ENCODE results near the gene EFNA4. TPM values are rescaled to one million over a fixed set of nuclear protein-coding genes. Genes with fewer than 3 reads are reported as not detected.

EFNA4 gene
- total RNA-seq, 1 experiment from 2014 or later: 13.9 TPM

DNA sequence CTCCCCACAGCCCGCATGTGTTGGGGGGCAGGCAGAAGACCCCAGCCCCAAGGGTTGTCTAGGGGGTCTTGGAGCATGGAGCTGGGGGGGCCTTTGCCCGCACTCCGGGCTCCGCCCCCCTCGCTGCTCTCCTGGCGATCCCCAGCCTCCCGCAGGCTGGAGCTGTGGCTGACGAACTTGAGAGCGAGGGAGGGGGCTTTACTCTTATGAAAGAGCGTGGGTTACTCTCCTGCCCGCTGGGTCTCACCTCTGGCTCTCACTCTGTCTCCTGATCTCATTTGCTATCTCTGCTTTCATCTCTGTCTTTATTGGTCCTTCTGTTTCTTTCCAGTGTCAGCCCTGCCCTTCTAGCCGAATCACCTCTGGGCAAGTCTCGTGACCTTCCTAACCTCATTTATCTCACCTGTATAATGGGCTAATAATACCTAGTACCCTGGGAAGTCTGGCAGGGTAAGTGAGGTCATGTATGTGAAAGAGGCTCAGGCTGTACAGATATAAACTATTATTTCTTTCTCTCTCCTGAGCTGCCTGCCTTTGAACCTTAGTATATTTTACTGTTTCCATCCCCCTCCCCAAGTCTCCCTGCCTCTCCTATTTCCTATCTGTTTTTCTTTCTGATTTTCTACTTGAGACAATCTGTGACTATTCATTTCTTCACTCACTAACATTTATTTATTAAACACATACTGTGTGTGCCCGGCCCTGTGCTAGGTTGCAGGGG, 731 bp downstream of the EFNA4 start:
- in situ Hi-C loops (cut with HindIII; ENCODE audit: low pct_unique_long_range_greater_than_20kb, low sequenced_read_pairs): no loop called here
- peak; percentile 58 for DNase-seq (ENCODE audit: low read depth, low spot score)

DNA sequence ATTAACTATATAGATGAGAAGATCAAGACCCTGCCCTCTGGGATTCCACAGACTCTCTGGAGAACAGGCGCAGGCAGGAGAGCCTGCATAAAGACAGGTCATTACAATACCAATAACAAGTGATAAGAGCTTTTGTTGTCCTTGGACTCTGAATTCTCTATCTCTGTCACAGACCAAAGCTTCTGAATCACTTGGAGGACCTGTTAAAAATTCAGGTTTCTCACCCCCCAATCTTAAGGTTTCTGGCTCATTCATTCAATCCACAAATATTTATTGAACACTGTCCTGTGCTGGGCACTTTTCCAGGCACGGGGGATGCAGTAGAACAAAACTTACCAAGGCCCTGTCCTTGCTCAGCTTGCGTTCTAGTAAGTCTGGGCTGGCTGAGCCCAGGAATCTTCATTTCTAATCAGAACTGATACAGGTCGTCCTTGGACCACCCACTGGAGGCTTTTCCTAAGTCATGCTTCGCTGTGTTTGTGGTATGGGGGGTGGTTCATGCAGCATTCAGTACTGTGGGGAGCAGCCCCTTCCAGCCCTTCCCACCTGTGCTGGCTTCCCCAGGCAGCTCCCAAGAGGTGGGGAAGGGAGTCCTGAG, 1.4 kb downstream of the EFNA4 start:
- DNase-seq (ENCODE audit: low read depth, low spot score): no peak
- in situ Hi-C loops (cut with HindIII; ENCODE audit: low pct_unique_long_range_greater_than_20kb, low sequenced_read_pairs): no loop called here

DNA sequence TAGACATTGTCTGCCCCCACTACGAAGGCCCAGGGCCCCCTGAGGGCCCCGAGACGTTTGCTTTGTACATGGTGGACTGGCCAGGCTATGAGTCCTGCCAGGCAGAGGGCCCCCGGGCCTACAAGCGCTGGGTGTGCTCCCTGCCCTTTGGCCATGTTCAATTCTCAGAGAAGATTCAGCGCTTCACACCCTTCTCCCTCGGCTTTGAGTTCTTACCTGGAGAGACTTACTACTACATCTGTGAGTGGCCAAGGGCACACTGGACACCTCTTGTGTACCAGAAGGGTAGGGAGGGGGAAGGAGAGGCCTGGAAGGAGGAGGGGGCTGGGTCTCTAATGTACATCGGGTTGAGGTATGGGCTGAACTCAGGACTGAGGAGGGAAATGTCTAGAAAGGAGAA, 3.2 kb downstream of the EFNA4 start:
- in situ Hi-C loops (cut with HindIII; ENCODE audit: low pct_unique_long_range_greater_than_20kb, low sequenced_read_pairs): no loop called here
- DNase-seq (ENCODE audit: low read depth, low spot score): no peak

DNA sequence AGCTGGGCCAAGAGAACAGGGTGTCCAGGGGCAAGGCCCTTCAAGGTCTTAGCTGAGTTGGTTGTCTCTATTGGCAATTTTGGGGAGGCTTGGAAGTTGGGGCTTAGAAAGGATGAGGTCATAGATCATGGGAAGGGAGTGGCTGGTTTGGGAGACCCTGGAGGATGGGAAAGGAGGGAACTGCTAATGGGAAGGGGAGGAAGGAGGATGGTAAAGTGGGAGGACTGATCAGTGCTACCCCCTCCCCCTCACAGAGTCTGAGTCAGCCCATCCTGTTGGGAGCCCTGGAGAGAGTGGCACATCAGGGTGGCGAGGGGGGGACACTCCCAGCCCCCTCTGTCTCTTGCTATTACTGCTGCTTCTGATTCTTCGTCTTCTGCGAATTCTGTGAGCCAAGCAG, 5.1 kb downstream of the EFNA4 start:
- in situ Hi-C loops (cut with HindIII; ENCODE audit: low pct_unique_long_range_greater_than_20kb, low sequenced_read_pairs): no loop called here
- DNase-seq (ENCODE audit: low read depth, low spot score): no peak

DNA sequence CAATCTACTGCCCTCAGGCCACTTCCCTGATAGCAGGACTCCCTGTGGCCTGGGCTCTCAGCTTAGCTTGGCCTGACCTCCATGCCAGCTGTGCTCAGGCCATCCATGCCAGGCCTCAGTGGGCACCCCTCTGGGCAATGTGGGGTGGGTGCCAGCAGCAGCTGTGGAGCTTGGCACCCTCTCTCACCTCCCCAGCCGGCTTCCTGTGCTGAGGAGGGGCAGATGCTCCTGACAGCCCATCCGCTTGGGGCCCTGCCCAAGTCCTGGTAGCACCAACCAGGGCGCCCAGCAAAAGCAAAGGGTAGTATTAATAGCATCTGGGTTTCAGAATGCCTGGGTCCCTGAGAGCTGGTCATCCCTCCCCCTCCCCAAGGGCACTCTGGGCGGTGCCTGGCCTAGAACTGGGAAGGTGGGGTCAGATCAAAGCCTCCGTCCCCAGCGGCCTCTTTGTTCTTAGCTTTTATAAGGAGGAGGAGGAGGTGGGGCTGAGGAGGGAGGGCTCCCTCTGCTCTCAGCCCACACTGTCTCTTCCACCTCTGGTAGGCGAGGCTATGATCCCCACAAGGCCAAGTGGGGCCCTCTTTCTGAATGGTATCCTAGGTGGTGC, 6.1 kb downstream of the EFNA4 start:
- in situ Hi-C loops (cut with HindIII; ENCODE audit: low pct_unique_long_range_greater_than_20kb, low sequenced_read_pairs): no loop called here
- DNase-seq (ENCODE audit: low read depth, low spot score): no peak

DNA sequence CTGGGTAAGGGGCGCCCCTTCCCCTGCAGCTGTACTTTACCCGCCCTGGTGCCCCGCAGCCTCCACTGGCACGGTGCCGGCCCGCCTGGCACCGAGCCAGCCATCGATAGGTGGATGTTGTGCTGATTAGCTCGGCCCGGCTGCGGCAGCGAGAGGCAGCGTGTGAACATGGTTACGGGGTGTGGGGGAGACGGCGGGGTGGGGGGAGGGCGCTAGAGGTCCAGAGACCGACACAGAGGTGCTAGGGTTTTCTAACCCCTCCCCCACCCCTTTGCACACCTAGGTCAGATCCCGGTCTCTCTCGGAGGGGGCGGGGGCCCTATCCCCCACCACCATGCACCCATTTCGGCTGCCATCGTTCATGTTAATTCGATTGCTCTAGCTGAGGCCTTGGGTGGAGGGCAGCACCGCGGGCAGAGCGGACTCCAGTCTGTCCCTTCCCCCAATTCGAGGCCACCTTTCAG, 6.7 kb downstream of the EFNA4 start:
- DNase-seq (ENCODE audit: low read depth, low spot score): no peak
- in situ Hi-C loops (cut with HindIII; ENCODE audit: low pct_unique_long_range_greater_than_20kb, low sequenced_read_pairs): no loop called here

DNA sequence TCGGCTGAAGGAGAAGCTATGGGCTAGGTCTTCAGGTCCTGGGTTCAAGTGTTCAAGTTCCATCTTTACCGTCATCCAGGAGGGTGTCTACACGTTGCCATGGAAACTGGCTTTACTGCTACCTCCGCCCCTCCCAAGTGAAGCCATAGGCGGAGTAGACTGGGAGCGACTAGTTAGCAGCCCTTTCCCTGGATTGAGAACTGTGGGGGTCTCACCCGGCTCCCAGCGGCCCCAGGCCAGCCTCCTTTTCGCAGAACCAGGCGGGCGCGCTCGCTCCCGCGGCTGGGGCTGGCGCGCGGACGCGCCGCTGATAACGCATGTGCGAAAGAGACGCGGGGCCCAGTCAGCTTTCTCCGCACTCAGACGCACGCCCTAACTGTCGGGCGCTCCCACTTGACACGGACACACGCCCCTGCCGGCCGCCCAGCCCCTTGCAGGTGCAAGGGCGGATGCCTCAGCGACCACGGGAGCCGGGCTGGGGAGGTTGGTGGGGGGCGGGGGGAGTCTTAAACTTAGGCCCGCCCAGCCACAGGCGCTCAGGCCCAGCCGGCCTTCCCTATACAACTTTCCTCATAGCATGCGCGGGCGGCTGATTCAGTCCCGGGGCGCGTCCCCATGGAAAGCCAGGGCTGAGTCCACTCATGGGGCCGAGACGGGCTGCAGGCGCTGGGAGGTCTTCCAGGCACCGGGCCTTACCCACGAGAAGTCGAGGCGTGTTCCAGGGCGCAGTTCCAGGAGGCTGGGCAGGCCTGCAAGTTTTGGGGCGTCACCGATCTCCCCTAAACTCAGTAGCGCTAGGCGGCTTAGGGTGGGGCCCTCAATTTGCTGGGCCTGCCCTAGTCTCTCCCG, 7.4 kb downstream of the EFNA4 start:
- DNase-seq (ENCODE audit: low read depth, low spot score): peak; percentile 65
- in situ Hi-C loops (cut with HindIII; ENCODE audit: low pct_unique_long_range_greater_than_20kb, low sequenced_read_pairs): no loop called here

DNA sequence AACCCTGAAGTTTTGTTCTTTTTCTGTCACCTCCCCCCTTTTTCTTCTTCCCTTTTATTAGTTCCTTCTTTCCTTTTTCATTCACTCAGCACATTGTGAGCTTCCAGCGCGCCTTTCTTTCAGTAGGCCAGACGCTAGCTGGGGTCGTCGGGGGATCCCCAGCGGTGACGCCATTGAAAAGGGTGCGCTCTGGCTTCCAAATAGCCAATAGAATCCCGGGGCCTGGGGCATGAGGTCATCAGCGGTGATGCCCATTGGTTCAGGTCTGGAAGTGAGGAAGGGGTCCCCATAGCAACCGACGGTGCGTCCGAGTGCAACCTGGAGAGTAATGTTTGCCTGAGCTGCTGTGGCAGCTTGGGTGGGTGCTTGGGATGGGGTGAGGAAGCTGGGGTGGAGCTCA, 8.2 kb downstream of the EFNA4 start:
- in situ Hi-C loops (cut with HindIII; ENCODE audit: low pct_unique_long_range_greater_than_20kb, low sequenced_read_pairs): no loop called here
- DNase-seq (ENCODE audit: low read depth, low spot score): no peak

DNA sequence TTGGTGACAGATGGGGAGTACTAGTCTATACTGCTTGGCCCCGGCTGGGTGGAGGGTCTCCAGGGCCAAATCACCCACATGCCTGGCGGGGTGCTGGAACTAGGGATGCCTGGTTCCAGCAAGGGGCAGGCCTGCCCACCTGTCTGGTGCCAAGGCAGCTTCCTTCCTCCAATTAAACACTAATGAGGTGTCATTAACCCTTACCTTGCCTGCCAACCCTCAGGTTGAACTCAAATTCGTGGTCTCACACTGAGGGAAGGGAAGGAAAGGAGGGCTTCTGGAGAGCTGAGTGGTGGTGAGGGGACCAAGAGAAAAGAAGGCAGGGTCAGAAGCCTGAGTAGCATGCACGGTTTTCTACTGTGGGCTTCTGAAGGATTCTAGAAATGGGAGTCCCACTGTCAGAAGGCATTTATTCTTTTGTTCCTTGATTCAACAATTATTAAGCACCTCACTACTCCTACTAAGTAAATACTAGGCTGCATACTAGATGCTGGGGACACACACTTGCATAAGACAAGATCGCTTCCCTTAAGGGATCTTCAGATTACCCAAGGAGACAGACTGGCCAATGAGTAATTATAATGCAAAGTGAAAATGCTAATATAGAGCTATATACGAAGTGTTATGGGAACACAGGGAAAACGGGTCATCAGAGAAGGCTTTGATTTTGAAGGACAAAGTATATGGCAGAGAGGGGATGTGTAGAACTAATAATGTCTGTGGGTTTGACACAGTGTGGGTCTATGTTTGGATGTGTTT, 9.2 kb downstream of the EFNA4 start:
- no peak for DNase-seq (ENCODE audit: low read depth, low spot score)
- in situ Hi-C loops (cut with HindIII; ENCODE audit: low pct_unique_long_range_greater_than_20kb, low sequenced_read_pairs): no loop called here

DNA sequence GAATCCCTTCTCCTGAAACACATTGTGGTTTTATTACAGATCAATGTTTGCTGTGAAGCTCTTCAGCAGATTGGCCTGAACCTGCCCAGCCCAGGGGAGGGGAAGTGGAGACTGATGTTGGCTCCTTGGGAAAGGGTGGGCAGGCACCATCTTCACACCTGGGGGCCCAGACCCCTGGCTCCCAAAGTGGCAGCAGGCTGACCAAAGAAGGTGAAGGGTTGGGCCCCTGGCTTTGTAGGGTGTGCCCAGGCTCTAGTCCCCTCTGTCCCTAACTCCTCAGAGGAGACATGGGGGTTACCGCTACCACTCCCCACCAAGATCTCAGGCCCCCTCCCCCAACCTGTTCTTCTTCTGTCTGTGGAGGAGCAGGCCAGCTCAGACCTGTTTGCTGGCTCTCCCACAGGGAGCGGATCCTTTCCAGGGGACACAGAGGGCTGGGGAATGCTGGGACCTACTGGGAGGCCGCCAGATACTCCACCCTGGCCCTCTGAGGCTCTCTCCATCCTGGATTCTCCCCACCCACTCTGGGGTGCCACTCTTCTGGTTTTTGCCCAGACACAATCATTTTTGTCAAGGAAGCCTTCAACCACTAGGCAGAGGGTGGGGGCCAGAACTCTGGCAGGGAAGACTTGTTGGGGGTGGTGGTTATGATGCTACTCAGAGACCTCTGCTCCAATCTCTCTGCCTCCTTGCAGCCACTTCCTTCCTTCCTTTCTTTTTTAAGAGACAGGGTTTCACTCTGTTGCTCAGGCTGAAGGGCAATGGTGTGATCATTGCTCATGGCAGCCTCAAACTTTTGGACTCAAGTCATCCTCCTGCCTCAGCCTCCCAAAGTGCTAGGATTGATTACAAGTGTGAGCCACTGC, 10.1 kb downstream of the EFNA4 start:
- no peak for DNase-seq (ENCODE audit: low read depth, low spot score)
- in situ Hi-C loops (cut with HindIII; ENCODE audit: low pct_unique_long_range_greater_than_20kb, low sequenced_read_pairs): no loop called here

DNA sequence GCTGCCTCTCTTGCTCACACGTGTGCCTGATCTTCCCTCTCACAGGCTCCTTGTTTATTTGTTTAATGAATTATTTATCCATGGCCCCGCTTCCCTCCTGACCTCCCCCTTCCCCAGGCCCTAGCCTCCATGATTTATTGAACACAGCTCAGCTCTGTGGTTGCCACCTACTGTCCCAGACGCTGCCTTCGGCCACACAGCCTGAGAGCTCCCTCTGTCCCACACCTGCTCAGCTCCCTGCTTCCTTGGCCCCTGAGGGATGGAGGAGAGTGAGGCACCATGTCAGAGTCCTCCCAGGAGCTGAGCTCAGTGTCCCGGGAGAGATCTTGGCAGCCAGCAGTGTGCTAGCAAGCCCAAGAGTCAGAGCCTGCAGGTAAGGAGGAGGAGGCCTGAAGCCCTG, 12.0 kb downstream of the EFNA4 start:
- no peak for DNase-seq (ENCODE audit: low read depth, low spot score)
- in situ Hi-C loops (cut with HindIII; ENCODE audit: low pct_unique_long_range_greater_than_20kb, low sequenced_read_pairs): no loop called here

DNA sequence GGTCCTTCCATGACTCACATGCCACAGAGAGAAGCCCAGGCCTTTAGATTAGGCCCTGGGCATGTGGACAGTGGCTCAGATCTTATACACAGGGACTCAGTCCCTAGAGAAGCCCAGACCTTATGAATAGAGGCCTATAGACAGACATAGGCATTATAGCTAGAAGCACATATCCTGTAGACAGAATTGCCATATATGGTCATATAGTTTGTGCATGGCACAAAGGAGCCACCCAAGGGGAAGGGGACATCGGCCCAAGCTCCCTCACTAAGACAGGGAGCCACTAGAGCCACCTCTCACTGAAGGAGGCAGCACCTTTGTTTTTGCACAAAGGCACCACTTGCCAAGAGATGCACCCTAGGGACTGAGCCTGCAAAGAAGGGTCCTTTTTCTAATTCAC, 12.8 kb downstream of the EFNA4 start:
- DNase-seq (ENCODE audit: low read depth, low spot score): no peak
- in situ Hi-C loops (cut with HindIII; ENCODE audit: low pct_unique_long_range_greater_than_20kb, low sequenced_read_pairs): no loop called here

DNA sequence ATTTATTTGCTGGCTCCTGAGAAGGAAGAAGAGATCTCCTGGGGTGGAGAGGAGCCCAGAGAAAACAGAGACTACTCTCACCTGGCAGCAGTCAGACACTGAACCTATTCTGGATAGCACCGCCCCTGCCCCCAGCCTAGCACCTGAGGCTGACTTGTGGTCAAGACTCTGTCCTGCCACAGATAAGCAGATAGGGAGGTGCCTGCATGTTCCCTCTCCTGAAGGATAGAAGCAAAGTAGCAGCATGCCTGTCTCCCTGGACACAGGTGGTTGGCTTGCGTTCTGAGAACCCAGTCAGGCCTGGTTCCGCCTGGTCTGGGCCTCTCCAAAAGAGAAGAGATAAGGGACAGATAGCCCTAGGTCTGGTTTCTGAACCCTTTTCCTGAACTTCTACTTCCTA, 13.8 kb downstream of the EFNA4 start:
- in situ Hi-C loops (cut with HindIII; ENCODE audit: low pct_unique_long_range_greater_than_20kb, low sequenced_read_pairs): no loop called here
- no peak for DNase-seq (ENCODE audit: low read depth, low spot score)

DNA sequence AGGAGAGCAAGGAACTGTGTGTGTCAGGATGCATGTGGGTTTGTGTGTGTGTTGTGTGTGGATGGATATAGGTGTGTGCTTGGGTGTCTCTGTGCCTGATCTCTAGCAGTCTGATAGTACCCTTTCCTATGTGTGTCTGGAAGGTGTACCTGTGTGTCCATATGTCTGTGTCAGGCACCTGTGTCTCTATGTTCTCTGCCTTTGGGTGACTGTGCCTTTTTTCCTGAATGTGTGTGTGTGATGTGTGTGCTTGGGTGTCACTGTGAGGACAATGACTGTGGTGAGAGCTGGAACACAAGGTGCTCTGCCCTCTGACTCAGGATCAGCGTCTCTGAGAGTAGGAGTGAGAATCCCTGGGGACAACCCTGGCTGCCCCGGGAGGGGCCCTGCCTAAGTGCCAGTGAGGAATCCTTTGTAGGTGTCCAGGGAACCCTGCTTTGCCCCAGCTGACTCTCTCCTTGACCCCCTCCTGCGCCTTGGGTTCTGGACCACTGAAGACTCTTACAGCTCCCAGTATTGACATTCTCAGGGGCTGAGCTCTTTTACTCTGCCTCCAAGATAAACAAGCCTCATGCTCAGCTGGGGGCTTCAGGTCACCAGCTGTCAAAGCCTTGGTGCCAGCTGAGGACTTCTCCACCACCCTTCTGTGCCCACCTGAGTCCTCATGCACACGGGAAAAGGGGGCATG, 14.4 kb downstream of the EFNA4 start:
- in situ Hi-C loops (cut with HindIII; ENCODE audit: low pct_unique_long_range_greater_than_20kb, low sequenced_read_pairs): no loop called here
- no peak for DNase-seq (ENCODE audit: low read depth, low spot score)

DNA sequence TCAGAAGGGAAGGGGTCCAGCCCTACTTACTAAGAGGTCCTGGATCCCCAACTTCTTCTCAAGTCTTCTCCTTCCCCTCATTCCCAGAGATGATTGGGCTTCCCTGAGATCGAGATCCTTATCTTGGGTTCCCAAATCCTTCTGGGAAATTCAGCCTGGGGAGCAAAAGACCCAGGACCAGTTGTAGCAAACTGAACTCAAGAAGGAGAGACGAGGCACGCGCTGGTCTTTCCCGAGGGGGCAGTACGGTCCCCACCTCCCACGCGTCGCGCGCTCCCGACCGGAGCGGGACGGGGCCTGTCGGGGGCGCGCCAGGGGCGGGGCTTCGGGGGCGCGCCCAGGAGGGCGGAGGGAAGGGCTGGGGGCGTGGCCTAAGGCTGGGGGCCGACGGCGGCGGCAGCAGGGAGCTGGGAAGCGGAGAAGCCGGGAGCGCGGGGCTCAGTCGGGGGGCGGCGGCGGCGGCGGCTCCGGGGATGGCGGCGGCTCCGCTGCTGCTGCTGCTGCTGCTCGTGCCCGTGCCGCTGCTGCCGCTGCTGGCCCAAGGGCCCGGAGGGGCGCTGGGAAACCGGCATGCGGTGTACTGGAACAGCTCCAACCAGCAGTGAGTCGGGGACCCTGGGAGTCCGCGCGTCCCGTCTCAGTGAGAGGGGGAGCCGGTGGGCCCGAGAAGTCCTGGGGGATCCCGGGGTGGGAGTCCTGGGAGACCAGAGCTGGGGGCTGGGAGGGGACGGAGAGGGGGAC, 15.1 kb downstream of the EFNA4 start, which contains the start of gene EFNA3:
TSS of gene EFNA3 (plus strand) at position 369 of the 741 bp plus-strand sequence. CDS start at position 474, 105 bp downstream.
- peak; percentile 77 for DNase-seq (ENCODE audit: low read depth, low spot score)
- in situ Hi-C loops (cut with HindIII; ENCODE audit: low pct_unique_long_range_greater_than_20kb, low sequenced_read_pairs): no loop called here

DNA sequence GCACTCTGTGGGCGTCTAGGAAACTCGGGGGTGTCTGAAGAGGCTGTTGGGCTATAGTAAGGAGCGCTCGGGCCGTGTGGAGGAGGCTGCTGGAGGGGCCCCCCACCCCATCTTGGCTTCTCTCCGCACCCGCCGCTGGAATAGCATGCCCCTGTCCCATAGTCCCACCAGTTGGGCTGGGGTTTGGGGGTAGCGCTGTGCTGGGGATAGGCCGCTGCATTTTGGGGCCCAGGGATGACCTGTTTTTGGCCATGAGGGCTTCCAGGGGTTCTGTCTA, 15.6 kb downstream of the EFNA4 start:
- in situ Hi-C loops (cut with HindIII; ENCODE audit: low pct_unique_long_range_greater_than_20kb, low sequenced_read_pairs): no loop called here

More for the DNA sequence above, 15.6 kb downstream of the EFNA4 start:
- no peak for DNase-seq (ENCODE audit: low read depth, low spot score)
